A172 (cell line): ENCODE measurements around the gene PTTG1IP. TPM values are rescaled to one million over a fixed set of nuclear protein-coding genes. Genes with fewer than 3 reads are reported as not detected.
A peak's percentile ranks its signal among the peaks of the same experiment; 100 is the strongest.
"Not testable (repeated sequence)": the region's sequence is repeated elsewhere in the genome, so short reads cannot be mapped to it uniquely, and the experiment has no call there.

ENCODE experiments used
- DNase-seq: peaks from one replicate; pipeline ENCODE4 v3.0.0-alpha.2; 2015; ENCODE audit warnings: low spot score
- total RNA-seq: library from RNA; depleted of rRNA; stranded (reverse); fragments of >200 nt; shearing (Covaris generic); gene quantifications from 2 replicates; pipeline ENCODE4 v1.2.3, GENCODE V29; 2014

Gene PTTG1IP
- total RNA-seq, 1 experiment from 2014 or later, result 637 TPM

GRCh38 chr21:44883250-44883649 is 9.8 kb upstream of the PTTG1IP start:
- DNase-seq, result no peak

- DNase-seq, result peak; percentile 93
Measured at GRCh38 chr21:44881198-44881872, 7.8 kb upstream of the PTTG1IP start.

GRCh38 chr21:44880405-44881197 is 7.1 kb upstream of the PTTG1IP start:
- DNase-seq, result peak; percentile 79

- DNase-seq, result not testable (repeated sequence)
Measured at GRCh38 chr21:44879238-44879637, 5.7 kb upstream of the PTTG1IP start.

- DNase-seq, result peak; percentile 59
Measured at GRCh38 chr21:44878053-44878982, 4.8 kb upstream of the PTTG1IP start.

- DNase-seq, result no peak
Measured at GRCh38 chr21:44876849-44877575, 3.5 kb upstream of the PTTG1IP start.

GRCh38 chr21:44875316-44875700 is 1.8 kb upstream of the PTTG1IP start:
- no peak for DNase-seq

GRCh38 chr21:44874497-44875315 is 1.2 kb upstream of the PTTG1IP start:
- no peak for DNase-seq

GRCh38 chr21:44874240-44874496 is 678 bp upstream of the PTTG1IP start:
- DNase-seq, result no peak

GRCh38 chr21:44872649-44873355 is 688 bp downstream of the PTTG1IP start:
- no peak for DNase-seq

GRCh38 chr21:44872323-44872648 is 1.2 kb downstream of the PTTG1IP start:
- DNase-seq, result no peak

GRCh38 chr21:44871576-44872269 is 1.8 kb downstream of the PTTG1IP start:
- DNase-seq, result peak; percentile 57

GRCh38 chr21:44870748-44871495 is 2.6 kb downstream of the PTTG1IP start:
- no peak for DNase-seq

- DNase-seq, result peak; percentile 100
Measured at GRCh38 chr21:44869781-44870747, 3.4 kb downstream of the PTTG1IP start.

GRCh38 chr21:44868707-44869106 is 4.8 kb downstream of the PTTG1IP start:
- no peak for DNase-seq

- DNase-seq, result no peak
Measured at GRCh38 chr21:44867999-44868700, 5.3 kb downstream of the PTTG1IP start.

GRCh38 chr21:44867464-44867863 is 6.0 kb downstream of the PTTG1IP start:
- no peak for DNase-seq
